B cell (primary cell): ENCODE measurements around the gene C19orf47. TPM values are rescaled to one million over a fixed set of nuclear protein-coding genes. Genes with fewer than 3 reads are reported as not detected.

Experiments
- ATAC-seq: fragments of 200-7000 bp; cut with Tn5 transposase; one replicate; pipeline ENCODE4 v1.10.0; 2021; ENCODE audit warnings: low read depth, mild to moderate bottlenecking, moderate number of reproducible peaks, moderate library complexity
- CTCF ChIA-PET: fragments of 350-600 bp; sonication (Branson Sonifier 250); formaldehyde crosslinking; loops from one replicate; lab custom pipeline; 2021; ENCODE audit warnings: antibody characterized with exemption, inconsistent platforms; lab: Charles Lee
- POLR2A ChIA-PET: fragments of 350-600 bp; sonication (Branson Sonifier 250); formaldehyde crosslinking; loops from one replicate; lab custom pipeline; 2021; ENCODE audit warnings: antibody characterized with exemption; lab: Charles Lee
- DNase-seq: peaks from one replicate; pipeline ENCODE4 v3.0.0; 2013
- H2AFZ ChIP-seq: 2 replicates; pipeline ENCODE4 v1.6.1; 2012; ENCODE audit warnings: mild to moderate bottlenecking, low read depth, low read length; ENCODE audit not compliant: insufficient read depth, poor library complexity, severe bottlenecking
- H3K27ac ChIP-seq, 2 donors: 1 replicate in 1 of 2; 2 replicates in 1 of 2; pipeline ENCODE4 v1.5.1; 2012 to 2013; ENCODE audit warnings: low read length in 2 of 2, mild to moderate bottlenecking in 2 of 2, moderate library complexity in 1 of 2
- H3K27me3 ChIP-seq, 4 experiments: fragments of 200-600 bp in 1 of 4; sonication (generic) in 1 of 4; replicated peaks in 1 of 4; 1 replicate in 2 of 4; 2 replicates in 2 of 4; pipeline versions ENCODE4 v1.6.1 to v1.7.0; 2013 to 2016; ENCODE audit warnings: low read length in 3 of 4, mild to moderate bottlenecking in 2 of 4, mixed read lengths in 1 of 4, moderate library complexity in 1 of 4; ENCODE audit not compliant: insufficient read depth in 4 of 4, control insufficient read depth in 3 of 4; ENCODE audit errors: control extremely low read depth in 1 of 4
- H3K36me3 ChIP-seq, 2 experiments: replicated peaks in 1 of 2; 1 replicate in 1 of 2; 2 replicates in 1 of 2; pipeline versions ENCODE4 v1.6.1 to v1.7.1; 2013; ENCODE audit warnings: low read length in 1 of 2; ENCODE audit not compliant: insufficient read depth in 2 of 2, control insufficient read depth in 1 of 2; ENCODE audit errors: control extremely low read depth in 1 of 2, extremely low read depth in 1 of 2
- H3K4me1 ChIP-seq, 2 donors: fragments of 200-600 bp in 1 of 2; sonication (generic) in 1 of 2; 1 replicate in 1 of 2; 2 replicates in 1 of 2; pipeline versions ENCODE4 v1.5.1 to v1.6.1; 2013 to 2017; ENCODE audit warnings: low read length in 2 of 2; ENCODE audit not compliant: control insufficient read depth in 2 of 2, insufficient read depth in 2 of 2
- H3K4me2 ChIP-seq: replicated peaks from 2 replicates; pipeline ENCODE3; 2012; ENCODE audit warnings: mild to moderate bottlenecking, low read depth, low read length; ENCODE audit not compliant: poor library complexity, severe bottlenecking
- H3K4me3 ChIP-seq, 5 experiments: fragments of 200-600 bp in 1 of 5; sonication (generic) in 1 of 5; 1 replicate in 3 of 5; 2 replicates in 2 of 5; pipeline versions ENCODE4 v1.5.1 to v1.7.0; 2011 to 2016; ENCODE audit warnings: low read length in 4 of 5, mild to moderate bottlenecking in 4 of 5, low read depth in 2 of 5, control low read depth in 1 of 5, moderate library complexity in 1 of 5; ENCODE audit not compliant: insufficient read depth in 1 of 5; ENCODE audit errors: control extremely low read depth in 1 of 5, extremely low read depth in 1 of 5
- H3K79me2 ChIP-seq: fragments of 200-600 bp; sonication (generic); one replicate; pipeline ENCODE4 v1.6.0; 2016; ENCODE audit warnings: low read length; ENCODE audit not compliant: control insufficient read depth, insufficient read depth
- H3K9ac ChIP-seq: fragments of 200-600 bp; sonication (generic); 2 replicates; pipeline ENCODE4 v1.6.1; 2017; ENCODE audit warnings: mild to moderate bottlenecking, low read length, moderate library complexity
- H3K9me3 ChIP-seq, 3 donors: one replicate each; pipeline versions ENCODE4 v1.6.1 to v1.7.1; 2013; ENCODE audit warnings: low read length in 2 of 3; ENCODE audit not compliant: control insufficient read depth in 2 of 3, insufficient read depth in 1 of 3; ENCODE audit errors: control extremely low read depth in 1 of 3
- H4K20me1 ChIP-seq: 2 replicates; pipeline ENCODE4 v1.6.0; 2012; ENCODE audit warnings: mild to moderate bottlenecking, low read length; ENCODE audit not compliant: insufficient read depth, control insufficient read depth, poor library complexity, severe bottlenecking
- H3K27ac Mint-ChIP-seq: one replicate; pipeline ENCODE4 v1.8.0; 2021; ENCODE audit warnings: mixed read lengths
- H3K27me3 Mint-ChIP-seq: one replicate; pipeline ENCODE4 v1.8.0; 2021; ENCODE audit warnings: mixed read lengths
- H3K4me1 Mint-ChIP-seq: one replicate; pipeline ENCODE4 v1.8.0; 2021; ENCODE audit warnings: mixed read lengths
- H3K4me3 Mint-ChIP-seq: one replicate; pipeline ENCODE4 v1.8.0; 2021; ENCODE audit warnings: mixed read lengths
- H3K9me3 Mint-ChIP-seq: one replicate; pipeline ENCODE4 v1.8.0; 2022; ENCODE audit warnings: mixed read lengths; ENCODE audit not compliant: insufficient read depth
- EZH2 ChIP-seq: IDR thresholded peaks from 2 replicates; pipeline ENCODE4 v1.6.1; 2012; ENCODE audit warnings: borderline replicate concordance, low read depth, mild to moderate bottlenecking, moderate library complexity, low read length; ENCODE audit not compliant: insufficient read depth, poor library complexity, severe bottlenecking
- WGBS: methylation state at CpG from one replicate; pipeline ENCODE4 v1.1.5; 2013; ENCODE audit warnings: missing lambda C conversion rate; ENCODE audit not compliant: insufficient coverage; 5-methylcytosine and 5-hydroxymethylcytosine counted together
- intact Hi-C: fragments of 100-400 bp; cut with micrococcal nuclease; formaldehyde crosslinking; loops from one replicate; pipeline ENCODE4 v1.10.0; 2022
- polyA plus RNA-seq: library from polyadenylated mRNA; depleted of rRNA; stranded (reverse); fragments of >200 nt; gene quantifications from 2 replicates; pipeline ENCODE4 v1.2.3, GENCODE V29; 2012
- total RNA-seq, 2 donors: library from RNA; stranded (reverse); fragments of 120-200 nt in 1 of 2; gene quantifications; 1 replicate in 1 of 2; 2 replicates in 1 of 2; pipeline versions ENCODE4 v1.2.3 to v1.2.4, GENCODE V29; 2013 to 2022
- TF ChIP-seq, protein P1 (sequence below): fragments of 200-600 bp; IDR thresholded peaks from one replicate; pipeline ENCODE4 v1.8.0; 2022; ENCODE audit warnings: antibody characterized with exemption, mild to moderate bottlenecking

The C19orf47 gene
- total and polyA plus RNA-seq, 2 donors (not counting 1 experiment from before 2014, with no cell fraction given) = 12.7 to 16.7 TPM

DNA sequence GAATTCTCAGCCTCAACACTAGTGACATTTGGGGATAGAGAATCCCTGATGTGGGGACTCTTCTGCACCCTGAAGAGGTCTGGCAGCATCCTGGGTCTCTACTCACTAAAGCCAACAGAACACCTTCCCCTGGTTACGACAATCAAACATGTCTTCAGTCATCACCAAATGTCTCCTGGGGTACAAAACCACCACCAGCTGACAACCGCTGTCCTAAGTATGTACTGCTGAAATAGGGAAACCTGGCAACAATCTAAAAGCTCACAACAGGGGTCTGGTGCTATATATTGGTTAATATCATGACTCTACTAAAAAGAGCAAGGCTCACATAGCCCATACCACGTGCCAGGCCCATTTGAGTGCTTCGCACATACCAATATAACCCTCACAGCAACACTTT is 76.5 kb downstream of the C19orf47 start:
- Mint-ChIP-seq H3K4me1 (peaks cover 63% of the 10 kb centered on the region), H3K27me3 (no peaks in the 10 kb centered on the region), H3K27ac (no peak overlapping the region), H3K4me3 (no peak overlapping the region), H3K9me3 (no peaks in the 10 kb centered on the region)
- Histone ChIP-seq H3K79me2 (peaks cover 98% of the 10 kb centered on the region), H3K9me3 (peaks cover 0 to 4% (median 0%) of the 10 kb centered on the region in 3 donors), H3K27me3 (no peaks in the 10 kb centered on the region), H3K36me3 (peaks cover 0 to 15% of the 10 kb centered on the region in 2 experiments), H3K4me2 (no peak overlapping the region), H2AFZ (no peak overlapping the region), H4K20me1 (peaks cover 88% of the 10 kb centered on the region), H3K4me1 (peaks cover 19 to 26% of the 10 kb centered on the region in 2 donors), H3K4me3 (no peak overlapping the region), H3K9ac (no peak overlapping the region), H3K27ac (no peak overlapping the region)
- ChIA-PET CTCF (no interaction called here), POLR2A (interaction anchor here (0.7 kb wide), 1 partner anchor 753 kb away, joined by 5 read pairs; no protein-coding TSS in a partner anchor)
- TF ChIP-seq EZH2 = no peak
- TF ChIP-seq, protein P1, sequence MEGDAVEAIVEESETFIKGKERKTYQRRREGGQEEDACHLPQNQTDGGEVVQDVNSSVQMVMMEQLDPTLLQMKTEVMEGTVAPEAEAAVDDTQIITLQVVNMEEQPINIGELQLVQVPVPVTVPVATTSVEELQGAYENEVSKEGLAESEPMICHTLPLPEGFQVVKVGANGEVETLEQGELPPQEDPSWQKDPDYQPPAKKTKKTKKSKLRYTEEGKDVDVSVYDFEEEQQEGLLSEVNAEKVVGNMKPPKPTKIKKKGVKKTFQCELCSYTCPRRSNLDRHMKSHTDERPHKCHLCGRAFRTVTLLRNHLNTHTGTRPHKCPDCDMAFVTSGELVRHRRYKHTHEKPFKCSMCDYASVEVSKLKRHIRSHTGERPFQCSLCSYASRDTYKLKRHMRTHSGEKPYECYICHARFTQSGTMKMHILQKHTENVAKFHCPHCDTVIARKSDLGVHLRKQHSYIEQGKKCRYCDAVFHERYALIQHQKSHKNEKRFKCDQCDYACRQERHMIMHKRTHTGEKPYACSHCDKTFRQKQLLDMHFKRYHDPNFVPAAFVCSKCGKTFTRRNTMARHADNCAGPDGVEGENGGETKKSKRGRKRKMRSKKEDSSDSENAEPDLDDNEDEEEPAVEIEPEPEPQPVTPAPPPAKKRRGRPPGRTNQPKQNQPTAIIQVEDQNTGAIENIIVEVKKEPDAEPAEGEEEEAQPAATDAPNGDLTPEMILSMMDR = no peak
- no peak for ATAC-seq
- WGBS = 73% methylated on average over 3 of the region's 4 CpGs
- no peak for DNase-seq
- intact Hi-C loops = no loop called here

- H4K20me1 ChIP-seq = peaks cover 97% of the 10 kb centered on the region
- peaks cover 19 to 26% of the 10 kb centered on the region in 2 donors for H3K4me1 ChIP-seq
- TF ChIP-seq, protein P1 = no peak
- no peak for TF ChIP-seq EZH2
- Mint-ChIP-seq H3K27ac (no peak overlapping the region), H3K27me3 (no peaks in the 10 kb centered on the region), H3K4me1 (peaks cover 61% of the 10 kb centered on the region), H3K9me3 (no peaks in the 10 kb centered on the region), H3K4me3 (no peak overlapping the region)
- H3K27ac ChIP-seq = no peak overlapping the region
- POLR2A ChIA-PET = no interaction called here
- H3K27me3 ChIP-seq = no peaks in the 10 kb centered on the region
- H3K36me3 ChIP-seq = peaks cover 0 to 15% of the 10 kb centered on the region in 2 experiments
- H3K9ac ChIP-seq = no peak overlapping the region
- CTCF ChIA-PET = no interaction called here
- ATAC-seq (no peak), DNase-seq (no peak)
- peaks cover 0 to 4% (median 0%) of the 10 kb centered on the region in 3 donors for H3K9me3 ChIP-seq
- no peak overlapping the region for H3K4me2 ChIP-seq
- peaks cover 99% of the 10 kb centered on the region for H3K79me2 ChIP-seq
- intact Hi-C loops = no loop called here
- H2AFZ ChIP-seq = no peak overlapping the region
- 94% methylated on average over 8 of the region's 12 CpGs for WGBS
- H3K4me3 ChIP-seq = no peak overlapping the region
Observed at GRCh38 chr19:40270362-40271089, 77.7 kb downstream of the C19orf47 start.
